Loucy (cell line): ENCODE data around the gene GGA1.

Experiments used
- EZH2phosphoT487 ChIP-seq: fragments of 200-600 bp; IDR thresholded peaks from 2 replicates; pipeline ENCODE4 v1.6.1; 2018; ENCODE audit warnings: antibody characterized with exemption, mild to moderate bottlenecking, moderate library complexity, borderline replicate concordance
- TF ChIP-seq, protein P1 (sequence below): fragments of 200-600 bp; sonication (generic); conservative IDR thresholded peaks from 2 replicates; pipeline ENCODE4 v1.5.1; 2014; ENCODE audit warnings: mild to moderate bottlenecking, antibody characterized with exemption, low read length

DNA sequence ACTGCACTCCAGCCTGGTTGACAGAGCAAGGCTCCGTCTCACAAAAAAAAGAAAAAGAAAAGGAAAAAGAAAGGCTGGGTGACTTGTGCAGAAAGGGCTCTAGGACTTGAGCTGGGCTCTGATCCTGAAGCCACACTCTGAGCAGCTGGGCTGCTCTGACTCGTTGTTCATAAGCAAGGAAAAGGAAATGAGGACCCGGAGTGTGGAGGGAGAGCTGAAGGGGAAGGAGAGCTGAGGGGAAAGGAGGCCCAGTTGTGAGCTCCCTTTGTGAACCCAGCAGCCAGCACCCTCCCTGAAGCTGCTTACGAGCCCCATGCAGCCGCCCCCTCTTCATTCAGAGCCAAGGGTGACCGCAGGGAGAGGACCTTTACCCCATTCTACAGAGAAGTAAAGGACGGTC, 18.5 kb downstream of the GGA1 start:
- TF ChIP-seq, protein P1, sequence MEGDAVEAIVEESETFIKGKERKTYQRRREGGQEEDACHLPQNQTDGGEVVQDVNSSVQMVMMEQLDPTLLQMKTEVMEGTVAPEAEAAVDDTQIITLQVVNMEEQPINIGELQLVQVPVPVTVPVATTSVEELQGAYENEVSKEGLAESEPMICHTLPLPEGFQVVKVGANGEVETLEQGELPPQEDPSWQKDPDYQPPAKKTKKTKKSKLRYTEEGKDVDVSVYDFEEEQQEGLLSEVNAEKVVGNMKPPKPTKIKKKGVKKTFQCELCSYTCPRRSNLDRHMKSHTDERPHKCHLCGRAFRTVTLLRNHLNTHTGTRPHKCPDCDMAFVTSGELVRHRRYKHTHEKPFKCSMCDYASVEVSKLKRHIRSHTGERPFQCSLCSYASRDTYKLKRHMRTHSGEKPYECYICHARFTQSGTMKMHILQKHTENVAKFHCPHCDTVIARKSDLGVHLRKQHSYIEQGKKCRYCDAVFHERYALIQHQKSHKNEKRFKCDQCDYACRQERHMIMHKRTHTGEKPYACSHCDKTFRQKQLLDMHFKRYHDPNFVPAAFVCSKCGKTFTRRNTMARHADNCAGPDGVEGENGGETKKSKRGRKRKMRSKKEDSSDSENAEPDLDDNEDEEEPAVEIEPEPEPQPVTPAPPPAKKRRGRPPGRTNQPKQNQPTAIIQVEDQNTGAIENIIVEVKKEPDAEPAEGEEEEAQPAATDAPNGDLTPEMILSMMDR, result no peak
- TF ChIP-seq EZH2phosphoT487, result no peak
